PFSK-1 (cell line): Measurements from ENCODE around the gene SPATA16.

Experiments used
- FOXP2 ChIP-seq: optimal IDR thresholded peaks from 2 replicates; pipeline ENCODE3; 2011; ENCODE audit warnings: borderline replicate concordance, control low read depth, inconsistent platforms; ENCODE audit not compliant: insufficient read depth; ENCODE audit errors: extremely low read length, extremely low read depth
- POLR2AphosphoS5 ChIP-seq: IDR thresholded peaks from 2 replicates; pipeline ENCODE4 v1.6.1; 2012; ENCODE audit warnings: low read depth, mild to moderate bottlenecking, control low read depth, low read length, moderate library complexity
- REST ChIP-seq, 2 experiments: IDR thresholded peaks; 2 replicates each; pipeline versions ENCODE4 v1.6.1 to v1.8.0; 2011 to 2012; ENCODE audit warnings: low read depth in 2 of 2, low read length in 2 of 2, control low read depth in 1 of 2, inconsistent platforms in 1 of 2, mild to moderate bottlenecking in 1 of 2, moderate library complexity in 1 of 2; ENCODE audit not compliant: insufficient read depth in 1 of 2
- SIN3A ChIP-seq: IDR thresholded peaks from 2 replicates; pipeline ENCODE4 v1.6.1; 2012; ENCODE audit warnings: mild to moderate bottlenecking, low read length, moderate library complexity, borderline replicate concordance; ENCODE audit not compliant: insufficient read depth
- TAF1 ChIP-seq: IDR thresholded peaks from 2 replicates; pipeline ENCODE4 v1.6.1; 2012; ENCODE audit warnings: low read length, control low read depth, borderline replicate concordance; ENCODE audit not compliant: insufficient read depth

Gene SPATA16

GRCh38 chr3:172846103-172846561 lies 294.9 kb downstream of the SPATA16 start:
- TF ChIP-seq POLR2AphosphoS5 (no peak), TAF1 (no peak), SIN3A (no peak), FOXP2 (no peak), REST (IDR thresholded peaks at IDR 0.05; ENCODE audit: insufficient read depth in 1 of 2, low read depth in 2 of 2, low read length in 2 of 2) (no peak)

GRCh38 chr3:172844428-172844827 lies 296.6 kb downstream of the SPATA16 start:
- TF ChIP-seq FOXP2 (no peak), SIN3A (no peak)

GRCh38 chr3:172840913-172841312 lies 300.1 kb downstream of the SPATA16 start:
- TF ChIP-seq REST (IDR thresholded peaks at IDR 0.05; ENCODE audit: insufficient read depth in 1 of 2, low read depth in 2 of 2, low read length in 2 of 2) = no peak
- no peak for TF ChIP-seq TAF1
- TF ChIP-seq POLR2AphosphoS5 = no peak
- TF ChIP-seq FOXP2 = no peak
- TF ChIP-seq SIN3A = no peak

DNA sequence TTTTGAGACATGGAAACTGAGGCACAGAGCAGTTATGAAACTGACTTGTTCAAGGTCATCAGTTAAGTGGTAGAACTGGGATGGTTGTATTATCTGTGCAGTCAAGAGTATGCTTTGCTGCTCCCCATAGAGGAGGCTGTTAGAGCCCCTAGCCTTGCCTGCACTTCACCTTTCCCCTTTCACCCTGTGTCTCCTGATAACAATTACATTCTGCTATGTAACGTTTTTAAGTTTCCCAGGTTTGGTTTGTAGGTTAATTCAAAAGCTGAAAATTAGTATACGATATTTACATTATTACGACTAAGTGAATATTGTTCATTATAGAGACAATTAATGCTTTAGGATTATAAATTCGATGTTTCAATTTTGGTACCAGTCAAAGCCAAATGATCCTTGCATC lies 300.6 kb downstream of the SPATA16 start:
- TF ChIP-seq REST (IDR thresholded peaks at IDR 0.05; ENCODE audit: insufficient read depth in 1 of 2, low read depth in 2 of 2, low read length in 2 of 2) (no peak), FOXP2 (no peak), TAF1 (no peak), POLR2AphosphoS5 (no peak), SIN3A (no peak)

GRCh38 chr3:172839679-172840078 lies 301.4 kb downstream of the SPATA16 start:
- TF ChIP-seq TAF1 (no peak), SIN3A (no peak), REST (IDR thresholded peaks at IDR 0.05; ENCODE audit: insufficient read depth in 1 of 2, low read depth in 2 of 2, low read length in 2 of 2) (no peak), POLR2AphosphoS5 (no peak), FOXP2 (no peak)
